Measurements from ENCODE around the gene ATP2C1.

DNA sequence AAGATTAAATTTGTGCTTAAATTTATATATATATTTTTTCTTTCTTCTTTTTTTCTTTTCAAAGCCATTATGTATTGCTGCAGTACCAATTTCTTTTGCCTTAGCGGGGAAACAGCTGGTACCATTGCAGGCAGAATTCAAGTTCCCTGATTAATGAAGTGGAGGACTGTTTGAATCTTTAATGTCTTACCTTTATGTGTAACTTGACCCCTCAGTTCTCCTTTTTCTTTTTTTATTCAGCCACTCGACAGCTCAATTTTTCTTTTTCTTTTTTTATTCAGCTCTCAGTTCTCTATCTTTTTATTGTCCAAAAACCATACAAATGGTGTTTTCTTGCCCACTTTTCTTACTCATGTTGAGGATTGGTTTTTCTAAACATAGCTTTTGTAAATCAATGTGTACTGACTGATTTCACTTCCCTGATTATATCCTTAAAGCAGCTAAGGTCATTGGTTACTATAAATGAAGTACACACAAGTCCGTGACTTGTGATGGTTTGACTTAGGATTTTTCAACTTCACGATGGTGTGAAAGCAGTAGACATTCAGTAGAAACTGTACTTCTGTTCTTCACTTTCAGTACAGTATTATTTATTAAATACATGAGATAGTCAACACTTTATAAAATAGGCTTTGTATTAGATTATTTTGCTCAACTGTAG, 22.8 kb downstream of the ATP2C1 start:
- TF ChIP-seq, protein P1, sequence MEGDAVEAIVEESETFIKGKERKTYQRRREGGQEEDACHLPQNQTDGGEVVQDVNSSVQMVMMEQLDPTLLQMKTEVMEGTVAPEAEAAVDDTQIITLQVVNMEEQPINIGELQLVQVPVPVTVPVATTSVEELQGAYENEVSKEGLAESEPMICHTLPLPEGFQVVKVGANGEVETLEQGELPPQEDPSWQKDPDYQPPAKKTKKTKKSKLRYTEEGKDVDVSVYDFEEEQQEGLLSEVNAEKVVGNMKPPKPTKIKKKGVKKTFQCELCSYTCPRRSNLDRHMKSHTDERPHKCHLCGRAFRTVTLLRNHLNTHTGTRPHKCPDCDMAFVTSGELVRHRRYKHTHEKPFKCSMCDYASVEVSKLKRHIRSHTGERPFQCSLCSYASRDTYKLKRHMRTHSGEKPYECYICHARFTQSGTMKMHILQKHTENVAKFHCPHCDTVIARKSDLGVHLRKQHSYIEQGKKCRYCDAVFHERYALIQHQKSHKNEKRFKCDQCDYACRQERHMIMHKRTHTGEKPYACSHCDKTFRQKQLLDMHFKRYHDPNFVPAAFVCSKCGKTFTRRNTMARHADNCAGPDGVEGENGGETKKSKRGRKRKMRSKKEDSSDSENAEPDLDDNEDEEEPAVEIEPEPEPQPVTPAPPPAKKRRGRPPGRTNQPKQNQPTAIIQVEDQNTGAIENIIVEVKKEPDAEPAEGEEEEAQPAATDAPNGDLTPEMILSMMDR (IDR thresholded peaks at IDR 0.05) = no peak
- no peak for TF ChIP-seq POLR2A (IDR thresholded peaks at IDR 0.05)
